ENCODE results near the gene GPAM. TPM values are rescaled to one million over a fixed set of nuclear protein-coding genes. Genes with fewer than 3 reads are reported as not detected.

Gene GPAM
- total and polyA plus RNA-seq, 12 donors: 10.7 to 36.6 (median 20.6) TPM

DNA sequence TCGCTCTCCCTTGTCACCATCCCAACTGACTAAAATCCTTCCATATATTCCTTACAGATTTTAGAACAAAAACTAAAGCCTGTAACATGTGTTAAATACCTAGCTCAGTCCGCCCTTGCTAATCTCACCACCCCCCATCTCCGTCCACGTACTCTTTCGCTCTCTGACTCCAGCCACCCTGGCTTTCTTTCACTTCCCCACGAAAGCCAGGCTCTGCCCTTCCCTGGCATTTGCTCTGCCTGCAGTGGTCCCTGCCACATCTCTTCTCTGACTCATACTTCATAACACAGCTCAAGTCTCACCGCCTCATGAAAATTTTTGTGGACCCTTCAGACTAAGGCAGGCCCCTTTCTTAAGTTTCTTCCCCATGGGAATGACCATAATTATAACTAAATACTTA, 11.7 kb upstream of the GPAM start:
- intact Hi-C loops (cut with DNase I): loop anchor here in 1 of 10 donors (10.0 kb wide), 1 partner anchor 230 kb away; no protein-coding TSS in a partner anchor
- Histone ChIP-seq H3K4me3 (no peak overlapping the region), H3K4me1 (no peaks in the 10 kb centered on the region)

DNA sequence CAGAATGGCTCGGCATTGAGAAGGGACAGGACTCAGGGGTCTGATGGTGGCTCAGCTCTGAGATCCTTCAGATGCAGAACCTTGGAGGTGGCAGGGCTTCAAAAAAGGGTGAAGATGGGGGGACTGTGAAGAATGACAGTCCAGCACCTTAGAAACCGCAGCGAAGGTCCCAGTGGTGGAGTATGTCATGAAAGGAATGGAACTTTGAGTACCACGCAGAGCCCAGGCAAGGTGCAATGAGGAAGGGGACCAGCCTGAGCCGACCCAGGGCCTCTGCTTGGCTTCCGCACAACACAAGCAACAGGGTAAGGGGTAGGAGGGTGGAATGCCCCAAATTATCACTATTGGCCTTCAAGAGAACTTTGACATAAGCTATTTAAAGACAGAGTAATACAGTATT, 8.2 kb upstream of the GPAM start:
- Histone ChIP-seq H3K27ac (no peak overlapping the region), H3K4me3 (no peak overlapping the region), H3K9me3 (no peaks in the 10 kb centered on the region), H3K4me1 (no peaks in the 10 kb centered on the region), H3K27me3 (no peaks in the 10 kb centered on the region), H3K36me3 (no peaks in the 10 kb centered on the region)
- WGBS, 2 donors: 86 to 89% methylated on average over 6 of the region's 6 CpGs
- ATAC-seq: no peak
- TF ChIP-seq, protein P1, sequence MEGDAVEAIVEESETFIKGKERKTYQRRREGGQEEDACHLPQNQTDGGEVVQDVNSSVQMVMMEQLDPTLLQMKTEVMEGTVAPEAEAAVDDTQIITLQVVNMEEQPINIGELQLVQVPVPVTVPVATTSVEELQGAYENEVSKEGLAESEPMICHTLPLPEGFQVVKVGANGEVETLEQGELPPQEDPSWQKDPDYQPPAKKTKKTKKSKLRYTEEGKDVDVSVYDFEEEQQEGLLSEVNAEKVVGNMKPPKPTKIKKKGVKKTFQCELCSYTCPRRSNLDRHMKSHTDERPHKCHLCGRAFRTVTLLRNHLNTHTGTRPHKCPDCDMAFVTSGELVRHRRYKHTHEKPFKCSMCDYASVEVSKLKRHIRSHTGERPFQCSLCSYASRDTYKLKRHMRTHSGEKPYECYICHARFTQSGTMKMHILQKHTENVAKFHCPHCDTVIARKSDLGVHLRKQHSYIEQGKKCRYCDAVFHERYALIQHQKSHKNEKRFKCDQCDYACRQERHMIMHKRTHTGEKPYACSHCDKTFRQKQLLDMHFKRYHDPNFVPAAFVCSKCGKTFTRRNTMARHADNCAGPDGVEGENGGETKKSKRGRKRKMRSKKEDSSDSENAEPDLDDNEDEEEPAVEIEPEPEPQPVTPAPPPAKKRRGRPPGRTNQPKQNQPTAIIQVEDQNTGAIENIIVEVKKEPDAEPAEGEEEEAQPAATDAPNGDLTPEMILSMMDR (IDR thresholded peaks at IDR 0.05): no peak
- DNase-seq: no peak
- intact Hi-C loops (cut with DNase I): loop anchor here in 2 of 10 donors (5.0 to 10.0 kb wide), 2 partner anchors 121 to 233 kb away; no protein-coding TSS in a partner anchor

More for the DNA sequence above, 11.7 kb upstream of the GPAM start:
- Histone ChIP-seq H3K27ac (no peak overlapping the region), H3K27me3 (no peaks in the 10 kb centered on the region), H3K36me3 (no peaks in the 10 kb centered on the region), H3K9me3 (no peaks in the 10 kb centered on the region)
- DNase-seq (no peak), ATAC-seq (no peak)
- 88 to 89% methylated on average over 7 of the region's 7 CpGs for WGBS, 2 donors
- TF ChIP-seq, protein P1 (IDR thresholded peaks at IDR 0.05): no peak

DNA sequence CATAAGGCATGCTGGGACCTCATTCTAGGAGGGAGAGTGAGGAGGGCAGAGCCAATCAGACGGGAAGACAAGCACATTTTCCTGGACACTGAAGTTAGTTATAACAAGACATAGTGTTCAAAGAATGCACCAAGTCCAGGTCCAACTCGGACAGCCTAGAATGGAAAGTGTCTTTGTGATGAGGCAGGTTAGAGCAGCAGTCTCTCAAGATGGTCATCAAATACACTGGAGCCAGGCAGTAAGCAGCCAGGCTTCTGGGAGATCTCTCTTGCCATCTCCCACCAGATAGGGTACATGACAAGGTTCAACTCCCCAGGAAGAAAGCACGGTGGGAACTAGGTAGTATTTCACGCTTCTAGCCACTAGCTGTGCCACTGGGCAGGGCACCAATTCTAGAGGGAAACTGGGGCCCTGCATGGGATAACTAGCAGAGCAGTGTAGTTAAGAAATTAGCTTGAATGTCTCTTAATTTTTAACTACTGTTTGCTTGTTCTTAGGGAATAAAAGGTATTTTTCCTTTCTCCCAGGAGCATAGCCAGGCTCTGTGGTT, 7.6 kb upstream of the GPAM start:
- 48 to 53% methylated on average over 4 of the region's 4 CpGs for WGBS, 2 donors

DNA sequence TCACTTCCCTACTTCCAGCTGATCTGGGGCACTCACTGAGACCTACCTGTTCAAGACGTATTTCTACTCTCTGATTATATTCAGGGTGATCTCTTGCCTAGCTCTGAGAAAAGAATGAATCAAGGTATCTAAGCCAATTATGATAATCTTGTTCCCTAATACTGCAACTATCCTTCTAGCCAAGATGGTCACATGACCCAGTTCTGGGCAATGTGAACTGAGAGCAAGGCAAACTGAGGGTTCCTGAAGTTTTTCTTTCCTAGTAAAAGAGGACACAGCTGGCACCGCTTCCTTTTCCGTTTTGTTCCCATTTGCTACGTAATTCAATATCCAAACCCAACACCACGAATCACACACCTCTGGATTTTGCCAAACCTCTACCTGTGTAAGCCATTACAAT, 5.9 kb upstream of the GPAM start:
- Histone ChIP-seq H3K4me1 (peaks cover 0 to 4% (median under 1%) of the 10 kb centered on the region in 9 donors), H3K9me3 (peaks cover 0 to 9% (median 0%) of the 10 kb centered on the region in 11 donors), H3K36me3 (no peaks in the 10 kb centered on the region), H3K27me3 (no peaks in the 10 kb centered on the region), H3K27ac (no peak overlapping the region), H3K4me3 (no peak overlapping the region)
- no peak for ATAC-seq
- TF ChIP-seq, protein P1 (IDR thresholded peaks at IDR 0.05): no peak
- intact Hi-C loops (cut with DNase I): loop anchor here in 2 of 10 donors (10.0 kb wide), 2 partner anchors 115 to 245 kb away; no protein-coding TSS in a partner anchor
- WGBS, 2 donors: 67 to 74% methylated on average over 5 of the region's 5 CpGs
- DNase-seq: no peak

More for the DNA sequence above, 7.6 kb upstream of the GPAM start:
- intact Hi-C loops (cut with DNase I): loop anchor here in 2 of 10 donors (5.0 to 10.0 kb wide), 2 partner anchors 121 to 234 kb away; no protein-coding TSS in a partner anchor
- no peaks in the 10 kb centered on the region for H3K36me3 ChIP-seq
- TF ChIP-seq, protein P1 (IDR thresholded peaks at IDR 0.05): no peak
- no peak overlapping the region for H3K4me3 ChIP-seq
- H3K4me1 ChIP-seq: no peaks in the 10 kb centered on the region
- peaks cover 0 to 3% (median 0%) of the 10 kb centered on the region in 11 donors for H3K9me3 ChIP-seq
- no peaks in the 10 kb centered on the region for H3K27me3 ChIP-seq
- no peak overlapping the region for H3K27ac ChIP-seq
- ATAC-seq (peak in 1 of 8 donors; percentile 10), DNase-seq (no peak)
